Effector memory CD8-positive, alpha-beta T cell (primary cell): ENCODE data around the gene VAV3.
A peak's percentile ranks its signal among the peaks of the same experiment; 100 is the strongest.

Source experiments
- ATAC-seq: fragments of 150-1000 bp; cut with Tn5 transposase; replicated peaks from 2 replicates; pipeline ENCODE4 v1.10.0; 2021; ENCODE audit warnings: mild to moderate bottlenecking, moderate library complexity
- DNase-seq, 3 experiments: peaks; one replicate each; pipeline ENCODE4 v3.0.0; 2021
- H3K27ac Mint-ChIP-seq, 2 donors: one replicate each; pipeline ENCODE4 v1.8.0; 2022; ENCODE audit warnings: mild to moderate bottlenecking in 2 of 2, mixed read lengths in 2 of 2, moderate library complexity in 2 of 2
- H3K27me3 Mint-ChIP-seq, 2 donors: one replicate each; pipeline ENCODE4 v1.8.0; 2022; ENCODE audit warnings: mixed read lengths in 2 of 2
- H3K36me3 Mint-ChIP-seq: one replicate; pipeline ENCODE4 v1.8.0; 2022; ENCODE audit warnings: mild to moderate bottlenecking, moderate library complexity, mixed read lengths; ENCODE audit not compliant: insufficient read depth
- H3K4me1 Mint-ChIP-seq, 2 donors: one replicate each; pipeline ENCODE4 v1.8.0; 2022; ENCODE audit warnings: low read depth in 2 of 2, mixed read lengths in 2 of 2
- H3K4me3 Mint-ChIP-seq, 2 donors: one replicate each; pipeline ENCODE4 v1.8.0; 2022; ENCODE audit warnings: mild to moderate bottlenecking in 2 of 2, mixed read lengths in 2 of 2, moderate library complexity in 2 of 2
- H3K9me3 Mint-ChIP-seq, 2 donors: one replicate each; pipeline ENCODE4 v1.8.0; 2022; ENCODE audit warnings: mixed read lengths in 2 of 2

The VAV3 gene

DNA sequence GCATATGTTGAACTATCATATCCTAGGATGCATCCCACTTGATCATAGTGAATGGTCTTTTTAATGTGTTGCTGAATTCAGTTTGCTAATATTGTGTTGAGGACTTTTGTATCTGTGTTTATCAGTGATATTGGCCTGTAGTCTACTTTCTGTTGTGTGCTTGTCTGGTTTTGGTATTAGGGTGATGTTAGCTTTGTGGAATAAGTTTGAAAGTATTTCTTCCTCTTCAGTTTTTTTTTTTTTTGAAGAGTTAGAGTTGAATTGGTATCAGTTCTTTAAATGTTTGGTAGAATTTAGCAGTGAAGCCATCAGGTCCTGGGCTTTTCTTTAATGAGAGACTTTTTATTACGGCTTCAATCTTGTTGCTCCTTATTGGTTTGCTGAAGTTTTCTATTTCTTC, 162.3 kb downstream of the VAV3 start:
- H3K36me3 Mint-ChIP-seq: no peaks in the 10 kb centered on the region
- DNase-seq (no peak), ATAC-seq (no peak)
- peak overlapping the region in 1 of 2 donors; percentile 7 for H3K4me3 Mint-ChIP-seq
- H3K4me1 Mint-ChIP-seq: peaks cover 32 to 51% of the 10 kb centered on the region in 2 donors
- no peaks in the 10 kb centered on the region for H3K9me3 Mint-ChIP-seq
- H3K27me3 Mint-ChIP-seq: no peaks in the 10 kb centered on the region
- H3K27ac Mint-ChIP-seq: peak overlapping the region in 1 of 2 donors; percentile 88

DNA sequence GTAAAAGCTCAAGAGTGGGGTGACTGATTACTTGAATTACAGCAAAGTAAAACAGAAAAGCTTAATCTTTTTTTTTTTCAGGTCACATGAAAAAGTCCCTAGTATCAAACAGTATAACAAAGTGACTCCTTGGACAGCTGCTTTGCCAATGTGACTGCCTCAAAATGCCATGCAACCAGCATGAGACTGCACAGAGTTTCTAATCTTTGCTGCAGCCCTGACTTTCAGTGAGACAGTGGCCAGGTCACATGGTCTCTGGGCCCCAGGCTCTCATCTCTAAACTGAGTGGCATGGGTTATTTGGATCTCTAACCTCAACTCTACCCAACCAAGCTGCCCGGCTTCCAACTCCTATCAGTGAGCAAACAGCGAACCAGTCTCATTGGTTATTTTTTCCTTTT, 169.0 kb downstream of the VAV3 start:
- no peaks in the 10 kb centered on the region for H3K27me3 Mint-ChIP-seq
- H3K4me3 Mint-ChIP-seq: no peak overlapping the region
- H3K9me3 Mint-ChIP-seq: no peaks in the 10 kb centered on the region
- peaks cover 2 to 31% of the 10 kb centered on the region in 2 donors for H3K4me1 Mint-ChIP-seq
- no peak for DNase-seq
- peak overlapping the region; percentile 1 to 70 for H3K27ac Mint-ChIP-seq
- H3K36me3 Mint-ChIP-seq: no peaks in the 10 kb centered on the region
- peak; percentile 24 for ATAC-seq

DNA sequence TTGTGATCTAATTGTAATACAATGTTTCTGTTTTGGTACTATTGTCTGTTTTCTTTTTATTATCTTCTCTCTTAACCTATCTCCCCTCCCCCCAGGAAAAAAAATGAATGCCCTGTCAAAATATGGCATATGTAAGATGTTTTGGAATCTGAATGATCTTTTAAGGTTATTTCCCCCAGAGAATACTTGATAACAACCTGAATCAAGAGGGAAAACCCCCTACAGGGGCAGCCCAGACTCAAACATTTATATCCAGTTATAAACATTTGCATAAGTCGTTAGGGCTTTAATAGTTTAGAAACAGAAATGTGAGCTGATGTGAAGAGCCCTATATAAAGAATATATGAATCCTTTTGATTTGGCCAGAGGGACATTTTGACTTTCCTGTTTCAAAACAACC, 169.5 kb downstream of the VAV3 start:
- no peak for DNase-seq
- Mint-ChIP-seq H3K36me3 (no peaks in the 10 kb centered on the region), H3K9me3 (no peaks in the 10 kb centered on the region), H3K27ac (peak overlapping the region; percentile 1 to 70), H3K4me3 (no peak overlapping the region), H3K4me1 (peaks cover 5 to 28% of the 10 kb centered on the region in 2 donors), H3K27me3 (no peaks in the 10 kb centered on the region)
- peak; percentile 26 for ATAC-seq

DNA sequence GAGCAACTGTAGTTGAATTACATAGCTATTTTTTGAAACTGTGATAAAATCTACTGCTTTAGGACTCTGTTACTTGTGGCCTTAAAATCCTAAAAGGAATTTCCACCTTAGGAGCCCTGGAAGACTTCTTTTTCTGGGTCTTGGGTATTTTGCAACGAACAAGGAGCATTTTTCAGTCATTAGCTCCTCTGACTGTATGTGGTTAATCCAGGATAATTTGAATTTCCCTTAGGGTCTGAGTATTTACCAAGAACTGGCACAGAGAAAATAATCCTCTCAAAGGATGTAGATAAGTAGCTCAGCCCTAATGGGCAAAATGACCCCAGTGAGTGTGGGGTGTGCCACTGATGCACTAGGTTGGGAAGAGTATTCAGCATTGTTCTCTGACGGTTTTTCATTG, 170.4 kb downstream of the VAV3 start:
- Mint-ChIP-seq H3K4me3 (no peak overlapping the region), H3K27ac (no peak overlapping the region), H3K36me3 (no peaks in the 10 kb centered on the region), H3K4me1 (peaks cover 7 to 34% of the 10 kb centered on the region in 2 donors), H3K27me3 (no peaks in the 10 kb centered on the region), H3K9me3 (no peaks in the 10 kb centered on the region)
- DNase-seq: no peak
- ATAC-seq: no peak

DNA sequence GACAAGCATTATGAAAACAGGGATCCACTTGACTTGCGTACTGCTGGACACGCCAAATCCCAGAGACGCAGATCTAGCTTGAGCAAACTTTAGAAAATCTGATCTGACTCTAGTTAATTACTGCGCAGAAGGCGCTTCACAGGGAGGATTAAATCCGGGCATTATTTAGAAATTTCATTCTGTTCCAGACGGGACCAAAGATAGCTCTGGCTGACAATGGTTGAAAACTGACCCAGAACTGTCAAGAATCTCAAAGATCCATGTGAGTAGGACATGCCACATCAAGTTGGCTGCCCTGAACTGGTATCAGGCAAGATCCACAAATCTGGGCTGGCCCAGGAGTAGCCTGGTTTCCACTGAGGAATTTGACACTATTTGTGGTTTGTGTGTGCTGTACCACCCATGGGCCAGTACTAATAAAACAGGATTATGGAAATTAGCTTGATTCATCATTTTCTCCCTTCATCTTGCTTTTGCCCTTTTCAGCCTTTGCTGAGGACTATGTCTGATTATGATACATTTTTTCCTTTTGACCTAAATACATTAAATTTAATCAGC, 171.0 kb downstream of the VAV3 start:
- ATAC-seq (no peak), DNase-seq (no peak)
- no peaks in the 10 kb centered on the region for H3K9me3 Mint-ChIP-seq
- H3K27ac Mint-ChIP-seq: no peak overlapping the region
- H3K4me1 Mint-ChIP-seq: peaks cover 7 to 36% of the 10 kb centered on the region in 2 donors
- H3K27me3 Mint-ChIP-seq: no peaks in the 10 kb centered on the region
- no peaks in the 10 kb centered on the region for H3K36me3 Mint-ChIP-seq
- H3K4me3 Mint-ChIP-seq: no peak overlapping the region

DNA sequence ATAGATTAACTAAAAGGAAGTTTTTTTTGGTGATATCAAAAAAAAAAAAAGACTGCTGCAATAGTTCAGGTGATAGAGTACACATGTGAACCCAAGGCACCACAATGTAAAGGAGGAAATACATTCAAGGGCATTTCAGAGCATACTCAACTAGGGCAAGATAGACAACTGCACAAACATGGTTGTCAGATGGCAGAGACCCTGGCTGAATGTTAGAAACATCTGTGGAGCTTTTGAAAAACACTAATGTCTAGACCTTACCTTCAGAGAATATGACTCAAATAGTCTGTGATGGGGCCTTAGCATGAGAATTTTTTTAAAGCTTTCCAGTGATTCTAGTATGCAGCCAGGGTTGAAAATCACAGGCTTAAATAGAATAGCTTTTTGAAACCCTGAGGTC, 173.6 kb downstream of the VAV3 start:
- Mint-ChIP-seq H3K27ac (peak overlapping the region in 1 of 2 donors; percentile 50), H3K27me3 (no peaks in the 10 kb centered on the region), H3K4me1 (peaks cover 28 to 60% of the 10 kb centered on the region in 2 donors), H3K36me3 (no peaks in the 10 kb centered on the region), H3K4me3 (no peak overlapping the region), H3K9me3 (no peaks in the 10 kb centered on the region)
- ATAC-seq (no peak), DNase-seq (no peak)

DNA sequence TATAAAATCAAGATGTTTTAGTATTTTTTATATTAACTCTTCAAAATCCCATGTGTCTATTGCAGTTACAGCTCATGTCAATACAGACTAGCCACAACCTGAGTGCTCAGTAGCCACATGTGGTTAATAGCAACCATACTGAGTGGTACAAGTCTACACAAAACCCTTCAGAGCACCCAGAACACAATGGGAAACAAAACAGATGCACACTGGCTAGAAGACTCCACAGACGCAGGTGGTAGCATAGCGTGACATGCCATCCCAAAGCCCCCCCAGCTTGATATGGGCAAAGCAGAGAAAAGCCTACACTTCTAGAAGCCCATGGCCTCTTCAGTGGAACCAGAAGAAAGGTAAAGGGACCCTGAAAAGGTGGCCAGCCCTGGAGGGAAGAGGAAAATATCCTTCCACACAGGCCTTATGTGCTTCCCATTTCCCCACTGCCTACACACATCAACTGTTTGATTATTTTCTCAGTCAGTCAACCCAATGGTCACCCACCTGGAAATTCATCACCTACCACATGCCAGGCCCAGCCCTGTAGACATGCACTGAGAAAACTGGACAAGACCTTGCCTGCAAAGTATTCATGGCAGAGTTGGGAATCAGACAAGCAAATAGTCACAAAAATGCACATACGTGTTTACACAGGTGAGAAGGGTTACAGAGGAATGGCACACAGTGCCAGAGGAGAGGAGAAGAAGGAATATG, 175.0 kb downstream of the VAV3 start:
- no peak overlapping the region for H3K4me3 Mint-ChIP-seq
- no peaks in the 10 kb centered on the region for H3K36me3 Mint-ChIP-seq
- DNase-seq: no peak
- no peaks in the 10 kb centered on the region for H3K27me3 Mint-ChIP-seq
- peak overlapping the region in 1 of 2 donors; percentile 98 for H3K27ac Mint-ChIP-seq
- no peaks in the 10 kb centered on the region for H3K9me3 Mint-ChIP-seq
- no peak for ATAC-seq
- H3K4me1 Mint-ChIP-seq: peaks cover 38 to 60% of the 10 kb centered on the region in 2 donors

DNA sequence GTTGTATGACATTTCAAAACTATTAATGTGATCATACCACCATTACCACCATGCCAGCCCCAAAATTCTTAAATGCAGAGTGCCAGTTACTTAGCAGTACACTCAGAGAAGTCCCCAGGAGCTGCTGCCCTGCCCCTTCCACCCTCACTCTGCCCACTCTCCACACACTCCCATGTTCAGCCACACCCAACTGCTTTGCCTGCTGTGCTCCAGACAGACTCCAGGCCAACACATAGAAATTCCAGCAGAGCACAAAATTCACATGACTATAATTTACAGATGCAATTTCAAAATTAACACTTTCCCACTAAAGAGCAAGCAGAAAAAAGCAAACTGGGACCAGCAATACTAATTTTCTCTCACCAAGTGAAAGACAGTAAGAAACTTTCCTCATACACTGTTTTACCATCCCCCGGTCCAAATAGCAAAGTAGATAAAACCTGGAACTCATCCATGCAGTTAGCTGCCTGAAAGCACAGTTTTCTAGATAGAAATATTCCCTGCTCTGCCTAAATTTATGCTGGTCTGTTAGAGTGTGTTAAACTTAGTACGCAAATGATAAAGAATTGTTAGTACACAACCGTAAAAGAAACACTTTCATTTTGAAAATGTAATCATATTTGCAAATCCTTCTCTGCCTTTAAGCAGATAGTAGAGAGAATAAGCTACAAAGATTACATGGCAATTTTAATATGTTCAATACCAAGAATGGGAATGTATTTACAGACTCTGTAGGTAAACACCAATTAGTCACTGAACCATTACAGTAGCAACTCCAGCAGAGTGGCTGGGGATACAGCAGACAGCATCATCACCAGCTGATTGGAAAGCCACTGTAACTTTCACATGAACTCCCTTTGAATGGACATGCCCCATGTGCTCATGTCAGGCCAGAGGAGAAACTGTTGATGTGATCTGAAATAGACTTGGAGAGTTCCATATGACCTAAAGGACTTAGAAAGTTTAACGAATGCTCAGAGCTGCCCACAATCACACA, 176.5 kb downstream of the VAV3 start:
- no peak for ATAC-seq
- Mint-ChIP-seq H3K27ac (peak overlapping the region; percentile 92 to 98), H3K36me3 (no peaks in the 10 kb centered on the region), H3K27me3 (no peaks in the 10 kb centered on the region), H3K9me3 (no peaks in the 10 kb centered on the region), H3K4me3 (peak overlapping the region; percentile 3 to 35), H3K4me1 (peaks cover 45 to 61% of the 10 kb centered on the region in 2 donors)
- no peak for DNase-seq

DNA sequence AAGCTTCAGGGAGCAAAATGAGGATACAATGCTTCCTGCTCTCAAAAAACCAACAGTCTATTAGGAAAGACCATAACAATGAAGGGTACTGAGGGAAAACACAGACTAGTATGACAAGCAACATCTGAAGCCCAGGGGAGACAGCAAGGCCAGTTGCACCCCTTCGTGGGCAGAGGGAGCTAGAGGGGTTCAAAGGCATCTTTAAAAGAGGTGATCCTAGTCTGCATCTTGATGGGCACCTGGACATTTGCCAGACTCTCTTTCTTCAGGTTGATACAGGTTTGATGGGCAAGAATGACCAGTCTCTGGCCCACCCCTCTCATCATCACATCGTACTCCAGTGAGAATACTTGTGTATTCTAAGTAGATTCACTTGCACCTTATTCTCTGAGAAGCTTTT, 177.7 kb downstream of the VAV3 start:
- DNase-seq (peak in 1 of 3 experiments; percentile 30), ATAC-seq (no peak)
- H3K4me3 Mint-ChIP-seq: peak overlapping the region; percentile 69 to 72
- no peaks in the 10 kb centered on the region for H3K36me3 Mint-ChIP-seq
- H3K9me3 Mint-ChIP-seq: no peaks in the 10 kb centered on the region
- H3K4me1 Mint-ChIP-seq: peaks cover 50 to 69% of the 10 kb centered on the region in 2 donors
- H3K27ac Mint-ChIP-seq: peak overlapping the region; percentile 92 to 98
- no peaks in the 10 kb centered on the region for H3K27me3 Mint-ChIP-seq

DNA sequence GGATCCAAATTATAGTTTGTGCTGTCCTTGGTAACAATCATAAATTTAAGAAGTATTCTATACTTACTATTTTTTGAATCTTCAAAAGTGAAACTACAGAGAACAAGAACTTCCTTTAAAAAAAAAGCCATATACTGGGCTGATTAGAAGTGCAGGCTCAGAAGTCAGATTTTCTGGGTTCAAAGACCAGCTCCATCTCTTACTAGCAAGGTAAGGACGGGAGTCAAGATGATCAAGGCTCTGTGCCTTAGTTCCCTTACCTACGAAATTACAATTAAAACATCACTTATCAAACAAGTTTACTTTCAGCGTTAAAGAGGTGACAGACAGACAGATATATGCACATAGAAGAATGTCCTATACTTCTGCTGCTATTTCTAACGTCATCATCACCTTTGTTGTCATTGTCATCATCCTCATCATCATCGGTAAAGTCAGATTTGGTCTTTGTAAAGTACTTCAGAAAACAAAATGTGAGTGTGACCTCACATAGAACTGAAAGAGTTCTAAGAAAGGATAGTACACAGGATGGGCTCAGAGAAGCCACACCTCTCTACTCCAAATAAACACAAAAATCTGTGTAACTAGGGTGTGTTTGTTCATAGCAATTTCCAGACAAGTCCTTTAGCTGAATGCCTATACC, 178.7 kb downstream of the VAV3 start:
- Mint-ChIP-seq H3K4me3 (peak overlapping the region; percentile 69 to 72), H3K36me3 (no peaks in the 10 kb centered on the region), H3K27me3 (no peaks in the 10 kb centered on the region), H3K9me3 (no peaks in the 10 kb centered on the region), H3K27ac (peak overlapping the region; percentile 92 to 98), H3K4me1 (peaks cover 52 to 72% of the 10 kb centered on the region in 2 donors)
- peak; percentile 82 for ATAC-seq
- peak; percentile 14 to 43 (median 14) for DNase-seq

DNA sequence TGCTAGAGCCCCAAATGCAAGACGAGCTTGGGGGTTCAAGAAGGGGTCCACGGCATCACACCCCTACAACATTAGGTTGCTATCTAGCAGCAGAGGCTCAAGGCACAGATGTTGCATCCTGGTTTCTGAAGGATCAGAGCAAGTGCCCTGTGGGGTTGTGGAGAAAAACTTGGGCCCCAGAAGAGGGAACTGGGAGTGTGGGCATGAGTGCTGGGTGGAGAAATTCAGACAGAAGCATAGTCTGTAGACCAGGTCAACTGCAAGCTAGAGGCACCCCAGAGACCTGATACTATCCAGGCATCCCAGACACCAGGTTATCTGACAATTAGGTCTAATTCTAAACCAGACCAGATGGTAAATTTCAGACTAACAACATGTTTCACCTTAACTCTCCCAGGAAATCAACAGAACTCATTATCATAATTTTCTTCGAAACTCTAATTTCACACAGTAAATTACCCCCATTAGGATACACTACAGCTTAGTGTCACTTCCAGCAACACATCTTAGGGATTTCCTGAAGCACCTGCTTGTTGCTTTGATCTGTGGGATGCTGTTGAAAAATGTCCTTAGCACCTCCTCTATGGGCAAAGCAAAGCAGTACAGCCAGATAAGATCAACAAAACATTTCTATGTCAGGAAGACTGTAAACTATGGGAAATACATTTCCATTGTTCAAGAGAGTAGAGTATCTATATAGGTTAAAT, 179.3 kb downstream of the VAV3 start:
- H3K27ac Mint-ChIP-seq: peak overlapping the region; percentile 92 to 98
- no peaks in the 10 kb centered on the region for H3K9me3 Mint-ChIP-seq
- H3K4me1 Mint-ChIP-seq: peaks cover 49 to 67% of the 10 kb centered on the region in 2 donors
- no peaks in the 10 kb centered on the region for H3K36me3 Mint-ChIP-seq
- ATAC-seq (peak; percentile 32), DNase-seq (no peak)
- peak overlapping the region; percentile 69 to 72 for H3K4me3 Mint-ChIP-seq
- H3K27me3 Mint-ChIP-seq: no peaks in the 10 kb centered on the region

DNA sequence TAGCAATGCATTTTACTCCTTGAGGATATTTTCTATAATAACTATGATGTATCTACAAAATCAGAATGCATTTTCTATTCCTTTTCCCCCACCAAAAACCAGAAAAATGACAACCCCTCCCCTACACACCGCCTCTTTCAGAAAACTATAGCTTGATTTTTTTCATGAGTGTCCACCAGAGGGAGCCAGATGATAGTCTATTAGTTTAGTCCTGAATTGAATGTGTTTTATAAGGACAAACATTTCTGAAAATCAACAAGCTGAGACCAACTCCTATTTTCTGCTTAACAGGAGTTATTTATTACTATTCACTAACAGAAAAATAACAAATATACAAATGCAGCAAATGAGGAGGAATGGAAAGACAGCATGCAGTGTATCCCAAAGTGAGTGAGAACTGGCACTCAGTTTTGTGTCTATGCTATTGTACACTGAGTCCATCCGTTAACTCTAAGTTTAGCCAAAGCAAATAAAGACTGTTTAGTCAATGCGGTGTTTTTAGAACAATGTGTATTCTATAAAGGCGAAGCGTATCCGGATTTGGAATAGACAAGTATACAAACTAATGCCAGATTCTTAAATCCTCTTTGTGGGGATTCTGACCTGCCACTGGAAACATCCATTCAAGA, 182.6 kb downstream of the VAV3 start:
- peak overlapping the region in 1 of 2 donors; percentile 98 for H3K27ac Mint-ChIP-seq
- H3K36me3 Mint-ChIP-seq: no peaks in the 10 kb centered on the region
- H3K4me1 Mint-ChIP-seq: peaks cover 36 to 45% of the 10 kb centered on the region in 2 donors
- ATAC-seq: no peak
- no peaks in the 10 kb centered on the region for H3K27me3 Mint-ChIP-seq
- no peaks in the 10 kb centered on the region for H3K9me3 Mint-ChIP-seq
- H3K4me3 Mint-ChIP-seq: no peak overlapping the region
- DNase-seq: peak; percentile 56 to 65 (median 64)
